Measurements from ENCODE around the gene CDKN2B-AS1.
A peak's percentile ranks its signal among the peaks of the same experiment; 100 is the strongest.

Gene CDKN2B-AS1

GRCh38 chr9:22008384-22008716 is 13.8 kb downstream of the CDKN2B-AS1 start:
- no peak for FAIRE-seq

- FAIRE-seq: peak; percentile 96
These were observed 14.3 kb downstream of the CDKN2B-AS1 start, which contains the start of gene CDKN2B for GRCh38 chr9:22008717-22009505. Gene CDKN2B (minus strand): TSS chr9:22009305. CDS start chr9:22008953, 352 bp downstream.

- FAIRE-seq: no peak
These were observed 14.9 kb downstream of the CDKN2B-AS1 start for GRCh38 chr9:22009506-22009867.

- no peak for FAIRE-seq
These were observed 16.5 kb downstream of the CDKN2B-AS1 start for GRCh38 chr9:22010866-22011625.

- no peak for FAIRE-seq
These were observed 27.8 kb downstream of the CDKN2B-AS1 start for GRCh38 chr9:22022396-22022795.

GRCh38 chr9:22026696-22027095 is 32.1 kb downstream of the CDKN2B-AS1 start:
- no peak for FAIRE-seq

GRCh38 chr9:22028394-22028793 is 33.8 kb downstream of the CDKN2B-AS1 start:
- FAIRE-seq: no peak

- FAIRE-seq: no peak
These were observed 34.6 kb downstream of the CDKN2B-AS1 start for GRCh38 chr9:22029231-22029630.

- no peak for FAIRE-seq
These were observed 35.6 kb downstream of the CDKN2B-AS1 start for GRCh38 chr9:22030101-22030598.

GRCh38 chr9:22031655-22032411 is 37.2 kb downstream of the CDKN2B-AS1 start:
- no peak for FAIRE-seq

GRCh38 chr9:22033012-22033630 is 38.5 kb downstream of the CDKN2B-AS1 start:
- no peak for FAIRE-seq

GRCh38 chr9:22035591-22036011 is 41.0 kb downstream of the CDKN2B-AS1 start:
- FAIRE-seq: no peak

GRCh38 chr9:22036866-22037626 is 42.5 kb downstream of the CDKN2B-AS1 start:
- FAIRE-seq: no peak

GRCh38 chr9:22037954-22038690 is 43.5 kb downstream of the CDKN2B-AS1 start:
- peak; percentile 94 for FAIRE-seq

GRCh38 chr9:22039258-22039657 is 44.7 kb downstream of the CDKN2B-AS1 start:
- no peak for FAIRE-seq

- FAIRE-seq: no peak
These were observed 46.2 kb downstream of the CDKN2B-AS1 start for GRCh38 chr9:22040760-22041159.

GRCh38 chr9:22041344-22041743 is 46.8 kb downstream of the CDKN2B-AS1 start:
- FAIRE-seq: no peak

GRCh38 chr9:22041775-22042174 is 47.2 kb downstream of the CDKN2B-AS1 start:
- FAIRE-seq: no peak

GRCh38 chr9:22043928-22044327 is 49.3 kb downstream of the CDKN2B-AS1 start:
- FAIRE-seq: no peak

- FAIRE-seq: no peak
These were observed 50.0 kb downstream of the CDKN2B-AS1 start for GRCh38 chr9:22044583-22044982.

GRCh38 chr9:22045423-22045822 is 50.8 kb downstream of the CDKN2B-AS1 start:
- FAIRE-seq: no peak
